ENCODE data around the gene INSYN2B.
"Not testable (repeated sequence)": the region's sequence is repeated elsewhere in the genome, so short reads cannot be mapped to it uniquely, and the experiment has no call there.

INSYN2B gene

DNA sequence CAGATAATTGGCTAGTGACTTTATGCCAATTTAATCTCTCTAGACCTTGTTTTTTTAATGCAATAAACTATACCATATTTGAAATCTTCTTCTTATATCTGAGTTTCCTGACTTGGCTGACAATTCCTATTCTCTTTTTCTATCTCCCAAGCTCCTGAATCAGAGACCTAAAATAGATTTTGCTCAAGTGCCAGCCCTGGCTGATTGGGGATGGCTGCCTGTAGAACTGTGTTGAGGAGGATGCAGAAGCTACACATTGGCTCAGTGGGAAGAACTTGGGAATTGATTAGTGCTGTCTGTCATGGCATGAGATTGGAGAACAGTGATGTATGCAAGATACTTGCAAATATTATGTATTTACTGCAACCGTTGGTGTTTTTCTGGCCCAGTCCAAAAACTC lies 132.8 kb downstream of the INSYN2B start:
- H3K4me1 ChIP-seq (ENCODE audit: control insufficient read depth in 2 of 2, insufficient read depth in 2 of 2, low read length in 2 of 2) = no peaks in the 10 kb centered on the region
- H3K9me3 ChIP-seq (ENCODE audit: control insufficient read depth in 2 of 2, low read length in 2 of 2) = no peaks in the 10 kb centered on the region
- no peak overlapping the region for H3K9ac ChIP-seq (ENCODE audit: low read depth in 1 of 2, low read length in 2 of 2)
- H3K27me3 ChIP-seq (ENCODE audit: control insufficient read depth in 2 of 2, insufficient read depth in 2 of 2, low read length in 2 of 2) = no peaks in the 10 kb centered on the region
- no peak overlapping the region for H3K27ac ChIP-seq (ENCODE audit: low read depth in 2 of 2, low read length in 2 of 2)
- H3K36me3 ChIP-seq (ENCODE audit: control insufficient read depth in 2 of 2, insufficient read depth in 2 of 2, low read length in 2 of 2) = no peaks in the 10 kb centered on the region
- no peak overlapping the region for H3K4me3 ChIP-seq (ENCODE audit: low read length in 2 of 2)

- no peak overlapping the region for H3K9ac ChIP-seq (ENCODE audit: low read depth in 1 of 2, low read length in 2 of 2)
- no peak overlapping the region for H3K4me3 ChIP-seq (ENCODE audit: low read length in 2 of 2)
- H3K9me3 ChIP-seq (ENCODE audit: control insufficient read depth in 2 of 2, low read length in 2 of 2) = no peaks in the 10 kb centered on the region
- H3K27ac ChIP-seq (ENCODE audit: low read depth in 2 of 2, low read length in 2 of 2) = no peak overlapping the region
- no peaks in the 10 kb centered on the region for H3K27me3 ChIP-seq (ENCODE audit: control insufficient read depth in 2 of 2, insufficient read depth in 2 of 2, low read length in 2 of 2)
- peaks cover 0 to 1% of the 10 kb centered on the region in 2 donors for H3K36me3 ChIP-seq (ENCODE audit: control insufficient read depth in 2 of 2, insufficient read depth in 2 of 2, low read length in 2 of 2)
- H3K4me1 ChIP-seq (ENCODE audit: control insufficient read depth in 2 of 2, insufficient read depth in 2 of 2, low read length in 2 of 2) = no peaks in the 10 kb centered on the region
These were observed 137.6 kb downstream of the INSYN2B start for GRCh38 chr5:169842699-169843098.

GRCh38 chr5:169840405-169840804 lies 139.9 kb downstream of the INSYN2B start:
- Histone ChIP-seq H3K36me3 (ENCODE audit: control insufficient read depth in 2 of 2, insufficient read depth in 2 of 2, low read length in 2 of 2) (peaks cover 0 to 1% of the 10 kb centered on the region in 2 donors), H3K27ac (ENCODE audit: low read depth in 2 of 2, low read length in 2 of 2) (no peak overlapping the region), H3K9ac (ENCODE audit: low read depth in 1 of 2, low read length in 2 of 2) (no peak overlapping the region), H3K4me3 (ENCODE audit: low read length in 2 of 2) (no peak overlapping the region), H3K4me1 (ENCODE audit: control insufficient read depth in 2 of 2, insufficient read depth in 2 of 2, low read length in 2 of 2) (no peaks in the 10 kb centered on the region), H3K9me3 (ENCODE audit: control insufficient read depth in 2 of 2, low read length in 2 of 2) (no peaks in the 10 kb centered on the region), H3K27me3 (ENCODE audit: control insufficient read depth in 2 of 2, insufficient read depth in 2 of 2, low read length in 2 of 2) (no peaks in the 10 kb centered on the region)

GRCh38 chr5:169838688-169839087 lies 141.6 kb downstream of the INSYN2B start:
- H3K27ac ChIP-seq (ENCODE audit: low read depth in 2 of 2, low read length in 2 of 2) = no peak overlapping the region
- peaks cover 0 to 1% of the 10 kb centered on the region in 2 donors for H3K36me3 ChIP-seq (ENCODE audit: control insufficient read depth in 2 of 2, insufficient read depth in 2 of 2, low read length in 2 of 2)
- no peak overlapping the region for H3K4me3 ChIP-seq (ENCODE audit: low read length in 2 of 2)
- no peaks in the 10 kb centered on the region for H3K27me3 ChIP-seq (ENCODE audit: control insufficient read depth in 2 of 2, insufficient read depth in 2 of 2, low read length in 2 of 2)
- H3K4me1 ChIP-seq (ENCODE audit: control insufficient read depth in 2 of 2, insufficient read depth in 2 of 2, low read length in 2 of 2) = no peaks in the 10 kb centered on the region
- no peak overlapping the region for H3K9ac ChIP-seq (ENCODE audit: low read depth in 1 of 2, low read length in 2 of 2)
- H3K9me3 ChIP-seq (ENCODE audit: control insufficient read depth in 2 of 2, low read length in 2 of 2) = no peaks in the 10 kb centered on the region

DNA sequence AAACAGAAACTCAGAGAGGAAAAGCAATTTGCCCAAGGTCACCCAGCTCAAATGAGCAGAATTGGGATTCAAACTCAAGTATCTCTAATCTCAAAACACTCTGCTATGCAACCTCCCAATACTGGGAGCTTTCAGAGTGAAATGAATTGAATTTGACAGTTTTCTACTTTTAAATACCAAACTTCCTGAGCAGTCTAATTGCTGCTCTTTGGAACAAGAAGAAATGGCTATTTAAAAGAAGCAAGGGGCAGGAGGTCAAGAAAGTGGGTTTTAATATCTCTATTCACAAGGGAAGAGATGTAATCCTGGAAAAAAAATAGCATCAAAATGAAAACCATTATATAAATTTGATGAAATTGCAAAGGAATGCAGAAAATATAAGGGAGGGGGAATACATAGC lies 142.6 kb downstream of the INSYN2B start:
- Histone ChIP-seq H3K9me3 (ENCODE audit: control insufficient read depth in 2 of 2, low read length in 2 of 2) (no peaks in the 10 kb centered on the region), H3K4me3 (ENCODE audit: low read length in 2 of 2) (no peak overlapping the region), H3K4me1 (ENCODE audit: control insufficient read depth in 2 of 2, insufficient read depth in 2 of 2, low read length in 2 of 2) (no peaks in the 10 kb centered on the region), H3K36me3 (ENCODE audit: control insufficient read depth in 2 of 2, insufficient read depth in 2 of 2, low read length in 2 of 2) (peaks cover 0 to 1% of the 10 kb centered on the region in 2 donors), H3K27ac (ENCODE audit: low read depth in 2 of 2, low read length in 2 of 2) (no peak overlapping the region), H3K9ac (ENCODE audit: low read depth in 1 of 2, low read length in 2 of 2) (no peak overlapping the region), H3K27me3 (ENCODE audit: control insufficient read depth in 2 of 2, insufficient read depth in 2 of 2, low read length in 2 of 2) (no peaks in the 10 kb centered on the region)

- Histone ChIP-seq H3K9me3 (ENCODE audit: control insufficient read depth in 2 of 2, low read length in 2 of 2) (no peaks in the 10 kb centered on the region), H3K36me3 (ENCODE audit: control insufficient read depth in 2 of 2, insufficient read depth in 2 of 2, low read length in 2 of 2) (peaks cover 0 to 1% of the 10 kb centered on the region in 2 donors), H3K4me1 (ENCODE audit: control insufficient read depth in 2 of 2, insufficient read depth in 2 of 2, low read length in 2 of 2) (no peaks in the 10 kb centered on the region)
These were observed 143.3 kb downstream of the INSYN2B start for GRCh38 chr5:169836835-169837536.

GRCh38 chr5:169834540-169834939 lies 145.8 kb downstream of the INSYN2B start:
- H3K36me3 ChIP-seq (ENCODE audit: control insufficient read depth in 2 of 2, insufficient read depth in 2 of 2, low read length in 2 of 2); H3K9ac ChIP-seq (ENCODE audit: low read depth in 1 of 2, low read length in 2 of 2); H3K9me3 ChIP-seq (ENCODE audit: control insufficient read depth in 2 of 2, low read length in 2 of 2); H3K27me3 ChIP-seq (ENCODE audit: control insufficient read depth in 2 of 2, insufficient read depth in 2 of 2, low read length in 2 of 2); H3K27ac ChIP-seq (ENCODE audit: low read depth in 2 of 2, low read length in 2 of 2); H3K4me1 ChIP-seq (ENCODE audit: control insufficient read depth in 2 of 2, insufficient read depth in 2 of 2, low read length in 2 of 2); H3K4me3 ChIP-seq (ENCODE audit: low read length in 2 of 2): not testable (repeated sequence)

More at GRCh38 chr5:169836835-169837536, 143.3 kb downstream of the INSYN2B start:
- Histone ChIP-seq H3K27me3 (ENCODE audit: control insufficient read depth in 2 of 2, insufficient read depth in 2 of 2, low read length in 2 of 2) (no peaks in the 10 kb centered on the region), H3K27ac (ENCODE audit: low read depth in 2 of 2, low read length in 2 of 2) (no peak overlapping the region), H3K9ac (ENCODE audit: low read depth in 1 of 2, low read length in 2 of 2) (no peak overlapping the region), H3K4me3 (ENCODE audit: low read length in 2 of 2) (no peak overlapping the region)

DNA sequence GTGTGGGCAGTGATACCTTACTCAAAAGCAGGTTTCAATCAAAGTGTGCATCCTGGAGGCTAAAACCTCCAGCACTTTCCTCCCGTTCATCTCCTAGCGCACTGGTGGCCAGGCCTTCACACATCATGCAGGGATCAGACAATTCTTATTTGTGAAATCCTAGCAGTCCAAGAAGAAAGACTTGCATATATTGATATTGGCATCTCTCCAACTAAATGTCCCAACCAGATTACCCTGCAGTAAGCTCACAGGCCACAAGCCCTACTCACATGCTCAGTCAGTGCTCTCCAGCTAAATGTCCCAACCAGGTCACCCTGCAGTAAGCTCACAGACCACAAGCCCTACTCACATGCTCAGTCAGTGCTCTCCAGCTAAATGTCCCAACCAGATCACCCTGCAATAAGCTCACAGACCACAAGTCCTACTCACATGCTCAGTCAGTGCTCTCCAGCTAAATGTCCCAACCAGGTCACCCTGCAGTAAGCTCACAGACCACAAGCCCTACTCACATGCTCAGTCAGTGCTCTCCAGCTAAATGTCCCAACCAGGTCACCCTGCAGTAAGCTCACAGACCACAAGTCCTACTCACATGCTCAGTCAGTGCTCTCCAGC lies 146.5 kb downstream of the INSYN2B start:
- H3K4me3 ChIP-seq (ENCODE audit: low read length in 2 of 2); H3K27me3 ChIP-seq (ENCODE audit: control insufficient read depth in 2 of 2, insufficient read depth in 2 of 2, low read length in 2 of 2); H3K36me3 ChIP-seq (ENCODE audit: control insufficient read depth in 2 of 2, insufficient read depth in 2 of 2, low read length in 2 of 2); H3K27ac ChIP-seq (ENCODE audit: low read depth in 2 of 2, low read length in 2 of 2); H3K9ac ChIP-seq (ENCODE audit: low read depth in 1 of 2, low read length in 2 of 2); H3K4me1 ChIP-seq (ENCODE audit: control insufficient read depth in 2 of 2, insufficient read depth in 2 of 2, low read length in 2 of 2); H3K9me3 ChIP-seq (ENCODE audit: control insufficient read depth in 2 of 2, low read length in 2 of 2): not testable (repeated sequence)

DNA sequence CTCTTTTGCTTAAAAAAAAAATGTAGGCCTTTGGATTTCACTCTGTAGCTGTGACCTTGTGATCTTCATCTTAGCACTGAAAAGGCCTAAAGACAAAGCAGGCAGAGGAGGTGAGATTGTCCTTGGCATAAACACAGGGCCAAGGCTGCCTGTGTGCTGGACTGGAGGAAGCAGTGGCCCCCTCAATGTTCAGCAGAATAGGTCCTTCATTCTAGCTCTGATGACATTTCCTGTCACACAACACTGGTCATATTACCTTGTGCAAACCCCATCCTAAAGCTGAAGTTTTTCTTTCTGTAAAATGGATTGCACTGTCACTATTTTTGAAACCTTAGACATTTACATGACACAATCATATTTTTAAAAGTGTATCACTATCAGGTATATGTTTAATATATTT lies 147.4 kb downstream of the INSYN2B start:
- Histone ChIP-seq H3K9me3 (ENCODE audit: control insufficient read depth in 2 of 2, low read length in 2 of 2) (no peaks in the 10 kb centered on the region), H3K36me3 (ENCODE audit: control insufficient read depth in 2 of 2, insufficient read depth in 2 of 2, low read length in 2 of 2) (no peaks in the 10 kb centered on the region), H3K4me3 (ENCODE audit: low read length in 2 of 2) (no peak overlapping the region), H3K9ac (ENCODE audit: low read depth in 1 of 2, low read length in 2 of 2) (no peak overlapping the region), H3K27ac (ENCODE audit: low read depth in 2 of 2, low read length in 2 of 2) (no peak overlapping the region), H3K27me3 (ENCODE audit: control insufficient read depth in 2 of 2, insufficient read depth in 2 of 2, low read length in 2 of 2) (no peaks in the 10 kb centered on the region), H3K4me1 (ENCODE audit: control insufficient read depth in 2 of 2, insufficient read depth in 2 of 2, low read length in 2 of 2) (no peaks in the 10 kb centered on the region)

DNA sequence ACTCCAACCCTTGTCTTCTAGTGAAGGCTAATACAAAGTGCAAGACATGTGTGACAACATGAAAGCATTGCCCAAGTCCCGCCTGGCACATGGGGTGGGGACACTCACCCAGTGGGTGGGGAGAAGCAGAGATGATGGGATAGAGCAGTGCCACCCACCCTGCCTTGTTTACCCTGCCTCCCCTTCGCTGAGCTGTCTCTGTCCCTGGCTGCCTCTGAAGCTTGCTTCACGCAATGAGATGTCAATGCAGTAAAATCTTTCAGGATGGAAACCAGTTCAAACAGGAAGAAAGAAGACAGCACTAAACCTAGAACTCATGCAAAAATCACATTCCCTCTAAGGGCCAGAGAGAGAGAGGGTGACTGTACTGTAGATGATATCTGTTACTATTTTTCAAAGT lies 148.0 kb downstream of the INSYN2B start:
- H3K4me1 ChIP-seq (ENCODE audit: control insufficient read depth in 2 of 2, insufficient read depth in 2 of 2, low read length in 2 of 2) = no peaks in the 10 kb centered on the region
- H3K4me3 ChIP-seq (ENCODE audit: low read length in 2 of 2) = no peak overlapping the region
- H3K36me3 ChIP-seq (ENCODE audit: control insufficient read depth in 2 of 2, insufficient read depth in 2 of 2, low read length in 2 of 2) = no peaks in the 10 kb centered on the region
- no peaks in the 10 kb centered on the region for H3K9me3 ChIP-seq (ENCODE audit: control insufficient read depth in 2 of 2, low read length in 2 of 2)
- no peak overlapping the region for H3K9ac ChIP-seq (ENCODE audit: low read depth in 1 of 2, low read length in 2 of 2)
- no peaks in the 10 kb centered on the region for H3K27me3 ChIP-seq (ENCODE audit: control insufficient read depth in 2 of 2, insufficient read depth in 2 of 2, low read length in 2 of 2)
- H3K27ac ChIP-seq (ENCODE audit: low read depth in 2 of 2, low read length in 2 of 2) = no peak overlapping the region

Data from mucosa of rectum (tissue), 2 donors.